Panc1 (cell line): Measurements from ENCODE around the gene FBXL4.

ENCODE experiments used
- CTCF ChIP-seq: fragments of 450-650 bp; IDR thresholded peaks from 2 replicates; pipeline ENCODE4 v1.5.1; 2017; ENCODE audit warnings: mild to moderate bottlenecking
- POLR2AphosphoS5 ChIP-seq: IDR thresholded peaks from 2 replicates; pipeline ENCODE4 v1.6.1; 2012; ENCODE audit warnings: mild to moderate bottlenecking, low read depth, low read length, moderate library complexity
- REST ChIP-seq, 2 experiments: IDR thresholded peaks; 2 replicates each; pipeline ENCODE4 v1.6.1; 2011 to 2012; ENCODE audit warnings: low read depth in 2 of 2, control low read depth in 1 of 2, low read length in 1 of 2, mild to moderate bottlenecking in 1 of 2, moderate library complexity in 1 of 2; ENCODE audit not compliant: insufficient read depth in 1 of 2
- SIN3A ChIP-seq: IDR thresholded peaks from 2 replicates; pipeline ENCODE4 v1.6.1; 2012; ENCODE audit warnings: low read depth, mild to moderate bottlenecking, low read length, moderate library complexity, borderline replicate concordance; ENCODE audit not compliant: insufficient read depth
- TCF7L2 ChIP-seq: IDR thresholded peaks from 2 replicates; pipeline ENCODE4 v1.6.1; 2011; ENCODE audit warnings: mild to moderate bottlenecking, low read depth, low read length, inconsistent platforms

DNA sequence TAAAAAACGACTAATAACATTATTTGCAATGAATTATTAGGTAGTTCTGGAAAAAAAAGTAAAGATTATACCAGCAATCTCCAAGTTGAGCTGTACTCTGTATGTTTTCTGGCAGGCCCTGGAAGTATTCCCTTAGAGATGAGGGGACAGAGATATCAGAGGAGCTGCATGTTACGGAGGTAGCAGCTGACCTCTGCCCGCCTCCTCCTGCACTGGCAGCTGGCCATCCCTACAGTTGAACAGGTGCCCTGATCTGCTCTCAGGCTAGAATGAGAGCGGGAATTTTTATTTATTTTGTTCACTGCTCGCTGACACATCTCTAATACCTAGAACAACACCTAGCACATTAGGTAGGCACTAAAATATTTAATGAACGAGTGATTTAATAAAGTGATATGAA is 23.1 kb downstream of the FBXL4 start:
- no peak for TF ChIP-seq POLR2AphosphoS5
- TF ChIP-seq CTCF = no peak
- TF ChIP-seq REST (IDR thresholded peaks at IDR 0.05; ENCODE audit: insufficient read depth in 1 of 2, low read depth in 2 of 2, low read length in 1 of 2) = no peak
- TF ChIP-seq SIN3A = no peak
- no peak for TF ChIP-seq TCF7L2
